K562 (cell line): ENCODE measurements around the gene ADORA2A. TPM values are rescaled to one million over a fixed set of nuclear protein-coding genes. Genes with fewer than 3 reads are reported as not detected.

Experiments used
- ATAC-seq: fragments of 200-7000 bp; cut with Tn5 transposase; 3 replicates; pipeline ENCODE4 v1.9.1; 2020; ENCODE audit warnings: moderate library complexity
- BruUV-seq: library from RNA; stranded (reverse); fragments of 400-500 nt; replicated peaks from 2 replicates; lab custom pipeline; 2021; lab: Mats Ljungman, UMichigan
- CTCF ChIA-PET: fragments of 300-600 bp; formaldehyde crosslinking; extraction: SDS; loops from one replicate; lab custom pipeline; 2021; ENCODE audit warnings: low intra/inter-chr PET ratio; lab: Yijun Ruan, JAX
- POLR2A ChIA-PET: fragments of 300-600, 350-650 bp; sonication (Branson Sonifier 250); formaldehyde crosslinking; extraction: SDS; loops from one replicate; lab custom pipeline; 2021; ENCODE audit warnings: antibody characterized with exemption, inconsistent platforms; lab: Yijun Ruan, JAX
- DNase-seq, 4 experiments: peaks; one replicate each; pipeline versions ENCODE4 v3.0.0 to v3.0.0-alpha.2; 2011 to 2018; ENCODE audit warnings: low spot score in 3 of 4, mixed read lengths in 3 of 4; ENCODE audit errors: extremely low read depth in 1 of 4
- FAIRE-seq: peaks from 2 replicates; lab custom pipeline; 2011; peaks lifted over from hg19 to GRCh38; lab: Jason Lieb, UNC
- H2AFZ ChIP-seq: 2 replicates; pipeline ENCODE4 v1.6.0; 2011; ENCODE audit warnings: low read depth, low read length, control low read depth, inconsistent platforms
- H3K27ac ChIP-seq: fragments of 200-600 bp; 3 replicates; pipeline ENCODE4 v1.8.0; 2011; ENCODE audit warnings: low read depth, mild to moderate bottlenecking, control low read depth, inconsistent platforms, low read length, moderate library complexity, mixed read lengths; ENCODE audit errors: extremely low read depth
- H3K27me3 ChIP-seq, 2 experiments: fragments of 300-600 bp in 1 of 2; 2 replicates in 1 of 2; 3 replicates in 1 of 2; pipeline versions ENCODE4 v1.6.0 to v1.8.0; 2011; ENCODE audit warnings: inconsistent platforms in 2 of 2, low read length in 2 of 2, mild to moderate bottlenecking in 1 of 2, mixed read lengths in 1 of 2, moderate library complexity in 1 of 2; ENCODE audit not compliant: control insufficient read depth in 2 of 2, insufficient read depth in 2 of 2
- H3K36me3 ChIP-seq: fragments of 300-600 bp; 3 replicates; pipeline ENCODE4 v1.8.0; 2011; ENCODE audit warnings: mild to moderate bottlenecking, low read length, inconsistent platforms; ENCODE audit not compliant: control insufficient read depth, insufficient read depth
- H3K4me1 ChIP-seq, 2 experiments: fragments of 200-600 bp in 1 of 2; replicated peaks in 1 of 2; 2 replicates in 1 of 2; 3 replicates in 1 of 2; pipeline versions ENCODE4 v1.5.1 to v1.8.0; 2011; ENCODE audit warnings: inconsistent platforms in 2 of 2, low read length in 2 of 2, mild to moderate bottlenecking in 1 of 2, mixed read lengths in 1 of 2, moderate library complexity in 1 of 2; ENCODE audit not compliant: control insufficient read depth in 2 of 2, insufficient read depth in 2 of 2
- H3K4me2 ChIP-seq: 2 replicates; pipeline ENCODE4 v1.6.1; 2011; ENCODE audit warnings: low read length, control low read depth, inconsistent platforms, mixed read lengths; ENCODE audit not compliant: insufficient read depth
- H3K4me3 ChIP-seq: fragments of 200-600 bp; sonication (generic), shearing (Covaris generic); 2 replicates; pipeline ENCODE4 v1.5.1; 2016; ENCODE audit warnings: control low read depth, inconsistent platforms
- H3K79me2 ChIP-seq: fragments of 200-600 bp; 3 replicates; pipeline ENCODE4 v1.8.0; 2011; ENCODE audit warnings: low read length, inconsistent platforms; ENCODE audit not compliant: control insufficient read depth, insufficient read depth
- H3K9ac ChIP-seq, 2 experiments: 2 replicates each; pipeline versions ENCODE4 v1.6.0 to v1.6.1; 2011; ENCODE audit warnings: low read depth in 2 of 2, low read length in 2 of 2, control low read depth in 1 of 2, inconsistent platforms in 1 of 2, mild to moderate bottlenecking in 1 of 2, mixed read lengths in 1 of 2; ENCODE audit not compliant: insufficient read depth in 1 of 2
- H3K9me1 ChIP-seq: one replicate; pipeline ENCODE4 v1.6.0; 2011; ENCODE audit warnings: inconsistent platforms, mild to moderate bottlenecking, low read length, moderate library complexity; ENCODE audit not compliant: control insufficient read depth, insufficient read depth
- H3K9me3 ChIP-seq: replicated peaks from 2 replicates; pipeline ENCODE4 v1.5.1; 2011; ENCODE audit warnings: low read depth, low read length, inconsistent platforms; ENCODE audit not compliant: control insufficient read depth, insufficient read depth
- H4K20me1 ChIP-seq: replicated peaks from 2 replicates; pipeline ENCODE4 v1.6.1; 2011; ENCODE audit warnings: low read length, inconsistent platforms, mixed read lengths; ENCODE audit not compliant: control insufficient read depth, insufficient read depth
- GTF2B ChIP-seq: IDR thresholded peaks from 2 replicates; pipeline ENCODE4 v1.6.1; 2011; ENCODE audit not compliant: insufficient read length; ENCODE audit errors: extremely low read depth
- MYC ChIP-seq, 2 experiments: fragments of 250-450 bp in 1 of 2; sonication (Bioruptor Pico) in 1 of 2; IDR thresholded peaks; 2 replicates each; pipeline versions ENCODE4 v1.5.1 to v1.6.1; 2012 to 2021; ENCODE audit warnings: low read depth in 2 of 2, borderline replicate concordance in 1 of 2, improper control_type of control experiment in 1 of 2, low read length in 1 of 2, mild to moderate bottlenecking in 1 of 2, moderate library complexity in 1 of 2
- RFX5 ChIP-seq: IDR thresholded peaks from 2 replicates; pipeline ENCODE4 v1.6.1; 2011; ENCODE audit warnings: low read depth, mild to moderate bottlenecking, improper control_type of control experiment, low read length
- ZNF551 ChIP-seq: fragments of 250-450 bp; sonication (Bioruptor Pico); IDR thresholded peaks from 2 replicates; pipeline ENCODE4 v1.5.0; 2021; ENCODE audit warnings: mild to moderate bottlenecking, moderate library complexity
- WGBS: fragments of 100-300 bp; shearing (Covaris generic); methylation state at CpG from one replicate; pipeline ENCODE4 v1.1.6; 2016; ENCODE audit warnings: low coverage, mixed read lengths; ENCODE audit not compliant: insufficient coverage; ENCODE audit errors: missing lambda C conversion rate; 5-methylcytosine and 5-hydroxymethylcytosine counted together
- in situ Hi-C: fragments of 300-500 bp; cut with MboI; formaldehyde crosslinking; loops from 4 replicates; pipeline ENCODE4 v1.15.0; 2018; ENCODE audit warnings: inconsistent platforms, mixed read lengths
- intact Hi-C: fragments of 100-400 bp; cut with micrococcal nuclease; formaldehyde crosslinking; loops from 2 replicates; pipeline ENCODE4 v1.14.2; 2022
- polyA plus RNA-seq, 8 experiments: library from polyadenylated mRNA; depleted of rRNA in 4 of 8; stranded (reverse) in 5 of 8; unstranded in 3 of 8; fragments of >200 nt; fragmentation: Nextera tagmentation in 2 of 8; fragmentation: Illumina TruSeq in 1 of 8; extraction: Ambion mirVana in 2 of 8; extraction: Trizol in 1 of 8; gene quantifications; 2 replicates each; pipeline versions ENCODE4 v1.2.1 to v1.2.3, GENCODE V29; 2011 to 2014; ENCODE audit warnings: inconsistent platforms in 1 of 8, missing spikeins in 1 of 8
- total RNA-seq, 7 experiments: library from RNA; depleted of rRNA in 6 of 7; stranded (reverse); fragments of >200 nt in 6 of 7; fragmentation: Illumina TruSeq in 2 of 7; extraction: Trizol in 2 of 7; gene quantifications; 2 replicates each; pipeline versions ENCODE4 v1.2.1 to v1.2.3, GENCODE V29; 2011 to 2021; ENCODE audit warnings: low replicate concordance in 1 of 7
- TF ChIP-seq, protein P1 (sequence below), 3 experiments: fragments of 200-800 bp in 1 of 3; sonication (Bioruptor generic) in 1 of 3; sonication (generic) in 1 of 3; formaldehyde crosslinking in 1 of 3; IDR thresholded peaks; 2 replicates each; pipeline versions ENCODE4 v1.6.1 to v1.8.0; 2016 to 2022; ENCODE audit warnings: mild to moderate bottlenecking in 2 of 3, missing compliant biosample characterization in 2 of 3, missing genetic modification characterization in 2 of 3, missing genetic modification reagents in 1 of 3

Gene ADORA2A
- total and polyA plus RNA-seq, 9 of the 15 experiments (the other 6 are each of a cell fraction or from before 2014, with no cell fraction given) = 0.15 to 2.1 (median 0.66) TPM; not detected in 2

- no peak for FAIRE-seq
- ChIA-PET POLR2A (interaction anchor here (1.0 to 1.1 kb wide), 2 partner anchors 11 to 46 kb away, joined by 3 read pairs; no protein-coding TSS in a partner anchor), CTCF (interaction anchor here (0.7 to 1.7 kb wide), 2 partner anchors 83 to 105 kb away, joined by 3 to 7 read pairs; no protein-coding TSS in a partner anchor)
- H3K4me2 ChIP-seq = no peak overlapping the region
- no peaks in the 10 kb centered on the region for H3K9me1 ChIP-seq
- TF ChIP-seq ZNF551 (CRISPR knock-in tag) = no peak
- no peak for TF ChIP-seq MYC (IDR thresholded peaks at IDR 0.05; ENCODE audit: low read depth, low read length)
- no peak for TF ChIP-seq MYC (CRISPR knock-in tag; IDR thresholded peaks at IDR 0.05; ENCODE audit: borderline replicate concordance, low read depth)
- TF ChIP-seq GTF2B = no peak
- TF ChIP-seq, protein P1, sequence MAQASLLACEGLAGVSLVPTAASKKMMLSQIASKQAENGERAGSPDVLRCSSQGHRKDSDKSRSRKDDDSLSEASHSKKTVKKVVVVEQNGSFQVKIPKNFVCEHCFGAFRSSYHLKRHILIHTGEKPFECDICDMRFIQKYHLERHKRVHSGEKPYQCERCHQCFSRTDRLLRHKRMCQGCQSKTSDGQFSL (CRISPR knock-in tag; IDR thresholded peaks at IDR 0.05) = no peak
- TF ChIP-seq, protein P1 (tag; IDR thresholded peaks at IDR 0.05) = no peak
- no peak for TF ChIP-seq RFX5
- no peak overlapping the region for H3K4me3 ChIP-seq
- peaks cover 0 to 27% of the 10 kb centered on the region in 2 experiments; a peak in 2 of 5 replicates for H3K4me1 ChIP-seq
- H3K27ac ChIP-seq = no peak overlapping the region
- H3K9ac ChIP-seq = no peak overlapping the region
- ATAC-seq = no peak
- WGBS = 27% methylated on average over 13 of the region's 18 CpGs
- peaks cover 0 to 5% of the 10 kb centered on the region in 2 experiments; a peak in 2 of 5 replicates for H3K27me3 ChIP-seq
- no TSS peak for BruUV-seq
- in situ Hi-C loops = no loop called here
- H3K36me3 ChIP-seq = peaks cover 5% of the 10 kb centered on the region; the same call in 1 of the 3 replicates
- intact Hi-C loops = loop anchor here (5.0 kb wide), 2 partner anchors 67 to 82 kb away; no protein-coding TSS in a partner anchor
- H3K9me3 ChIP-seq = no peaks in the 10 kb centered on the region
- peaks cover 4% of the 10 kb centered on the region for H4K20me1 ChIP-seq
- no peaks in the 10 kb centered on the region for H3K79me2 ChIP-seq
- no peak for DNase-seq
- H2AFZ ChIP-seq = no peak overlapping the region
Measured at GRCh38 chr22:24420072-24420976, 7.1 kb upstream of the ADORA2A start.
